ENCODE data around the gene C1QTNF12. TPM values are rescaled to one million over a fixed set of nuclear protein-coding genes. Genes with fewer than 3 reads are reported as not detected.
A peak's percentile ranks its signal among the peaks of the same experiment; 100 is the strongest.

C1QTNF12 gene, protein sequence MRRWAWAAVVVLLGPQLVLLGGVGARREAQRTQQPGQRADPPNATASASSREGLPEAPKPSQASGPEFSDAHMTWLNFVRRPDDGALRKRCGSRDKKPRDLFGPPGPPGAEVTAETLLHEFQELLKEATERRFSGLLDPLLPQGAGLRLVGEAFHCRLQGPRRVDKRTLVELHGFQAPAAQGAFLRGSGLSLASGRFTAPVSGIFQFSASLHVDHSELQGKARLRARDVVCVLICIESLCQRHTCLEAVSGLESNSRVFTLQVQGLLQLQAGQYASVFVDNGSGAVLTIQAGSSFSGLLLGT
- total RNA-seq: 1.9 and 4.1 TPM in 2 replicates
- polyA plus RNA-seq: 0.67 and 1.0 TPM in 2 replicates
- 0.15 and 0.18 TPM in 2 replicates for polyA plus RNA-seq (2011; cell fraction: cytosol; rRNA removed)
- polyA plus RNA-seq (2011; cell fraction: nucleus; rRNA removed): 2.7 and 3.4 TPM in 2 replicates
- polyA plus RNA-seq (2012): 0.87 and 1.2 TPM in 2 replicates
- polyA minus RNA-seq: 0.34 TPM in 1 of 2 replicates, not detected in the other
- not detected for polyA minus RNA-seq (2011; cell fraction: cytosol; rRNA and poly(A)+ RNA removed)
- polyA minus RNA-seq (2011; cell fraction: nucleus; rRNA and poly(A)+ RNA removed): 1.2 and 1.9 TPM in 2 replicates
- percentile 24 among the genes with signal in this experiment for Bru-seq, nascent RNA
- percentile 52 among the genes with signal in this experiment for BruChase-seq, experiment 1, labeled RNA remaining after a 6-hour chase
- BruChase-seq, experiment 2, labeled RNA remaining after a 2-hour chase: percentile 36 among the genes with signal in this experiment
- long read RNA-seq, partial matches to known transcripts: 0 of 2 reads
- long read RNA-seq, other reads (novel, unspliced or antisense): 2 of 2 reads

DNA sequence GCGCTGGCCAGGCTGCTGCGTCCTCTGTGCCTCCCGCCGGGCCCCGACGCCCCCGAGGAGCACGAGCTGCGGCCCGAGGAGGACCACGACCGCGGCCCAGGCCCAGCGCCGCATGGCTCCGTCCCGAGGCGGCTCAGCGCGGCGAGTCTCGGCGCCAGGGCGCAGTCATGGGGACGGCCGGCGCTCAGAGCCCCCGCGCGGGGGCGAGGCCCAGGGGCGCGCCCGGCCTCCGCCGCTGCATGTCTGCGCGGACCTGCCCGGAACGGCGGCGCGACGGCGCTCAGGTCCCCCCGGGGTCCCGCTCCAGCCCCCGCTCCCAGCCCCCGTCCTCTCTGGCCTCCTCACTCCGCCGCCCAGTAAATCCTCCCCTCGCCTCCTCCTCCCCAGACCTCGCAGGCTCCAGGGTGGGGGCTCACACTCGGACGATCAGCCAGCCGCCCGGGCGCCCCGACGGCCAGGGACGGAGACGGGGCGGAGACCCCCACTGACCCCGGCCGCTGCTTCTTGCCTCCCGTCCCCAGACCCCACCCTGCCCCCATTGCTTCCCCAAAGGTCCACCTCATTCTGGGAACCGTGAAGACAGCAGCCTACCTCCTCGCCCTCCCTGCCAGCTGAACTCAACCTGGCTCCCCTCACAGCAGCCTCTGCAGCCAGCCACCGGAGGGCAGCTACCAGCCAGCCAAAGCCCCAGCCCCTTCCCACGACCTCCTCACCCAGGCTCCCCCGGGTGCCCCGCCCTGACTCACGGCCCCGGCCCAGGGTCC, at the start of gene C1QTNF12:
C1QTNF12 (minus strand) TSS at position 146 of the 764 bp plus-strand sequence; CDS start at position 114, 32 bp downstream.
- ChIA-PET POLR2A (no interaction called here), CTCF (interaction anchor here (1.1 kb wide), 1 partner anchor 125 kb away, joined by 4 read pairs; no protein-coding TSS in a partner anchor)
- no peaks in the 10 kb centered on the region for H3K9me1 ChIP-seq (replicated peaks; ENCODE audit: control insufficient read depth, extremely low read depth, insufficient read depth, low read length)
- intact Hi-C loops (cut with micrococcal nuclease) (loop anchor here (2.0 to 5.0 kb wide), 2 partner anchors 26 to 124 kb away; partner anchors contain the start of gene UBE2J2), dilution Hi-C loops (cut with MboI; ENCODE audit: extremely low pct_ligation_motif_present, low sequenced_read_pairs) (no loop called here)
- TF ChIP-seq EZH2 (IDR thresholded peaks at IDR 0.05; ENCODE audit: borderline replicate concordance, low read depth, low read length, severe bottlenecking): peak; percentile 87
- no peak for TF ChIP-seq MAX (IDR thresholded peaks at IDR 0.05; ENCODE audit: insufficient read depth, insufficient read length)
- TF ChIP-seq MYC (IDR thresholded peaks at IDR 0.05; ENCODE audit: low read depth, low read length): no peak
- H3K4me1 ChIP-seq (ENCODE audit: control insufficient read depth, extremely low read depth, insufficient read depth, low read length): no peaks in the 10 kb centered on the region
- DNase-seq (ENCODE audit: low read depth, low spot score) (no peak), FAIRE-seq (no peak)
- H4K20me1 ChIP-seq (replicated peaks; ENCODE audit: control insufficient read depth, extremely low read depth, insufficient read depth, low read length): no peaks in the 10 kb centered on the region
- H3K79me2 ChIP-seq (ENCODE audit: control insufficient read depth, insufficient read depth, low read length): no peaks in the 10 kb centered on the region
- no peaks in the 10 kb centered on the region for H3K9me3 ChIP-seq (replicated peaks; ENCODE audit: control insufficient read depth, insufficient read depth, low read length)
- no peak within 1 kb of the TSS for H3K9ac ChIP-seq (replicated peaks; ENCODE audit: extremely low read depth, insufficient read depth, low read length)
- H2AFZ ChIP-seq (ENCODE audit: low read depth, low read length): no peak within 1 kb of the TSS
- no peak within 1 kb of the TSS for H3K27ac ChIP-seq (ENCODE audit: insufficient read depth, low read depth, low read length)
- no peaks in the 10 kb centered on the region for H3K36me3 ChIP-seq (ENCODE audit: control insufficient read depth in 2 of 2, extremely low read depth in 1 of 2, insufficient read depth in 2 of 2, low read length in 2 of 2)
- H3K4me3 ChIP-seq (replicated peaks in 1 of 3; ENCODE audit: insufficient read depth in 1 of 3, low read depth in 1 of 3, low read length in 3 of 3): no peak within 1 kb of the TSS
- peaks cover 10 to 14% of the 10 kb centered on the region in 2 experiments for H3K27me3 ChIP-seq (ENCODE audit: control insufficient read depth in 2 of 2, insufficient read depth in 2 of 2, low read length in 2 of 2)
- BruUV-seq (replicated peaks): no TSS peak
- no peak within 1 kb of the TSS for H3K4me2 ChIP-seq (ENCODE audit: insufficient read depth, low read length)
